Suprapubic skin (tissue), 4 donors: Measurements from ENCODE around the gene C1orf35. TPM values are rescaled to one million over a fixed set of nuclear protein-coding genes. Genes with fewer than 3 reads are reported as not detected.

Source experiments
- DNase-seq, 2 donors: peaks; one replicate each; pipeline ENCODE4 v3.0.0-alpha.2; 2019; ENCODE audit warnings: low spot score in 2 of 2
- H3K27ac ChIP-seq: fragments of 200-600 bp; sonication (generic); one replicate; pipeline ENCODE4 v1.5.1; 2019
- H3K27me3 ChIP-seq: fragments of 200-600 bp; sonication (generic); one replicate; pipeline ENCODE4 v1.5.1; 2019
- H3K36me3 ChIP-seq: fragments of 200-600 bp; sonication (generic); one replicate; pipeline ENCODE4 v1.5.1; 2019
- H3K4me1 ChIP-seq: fragments of 200-600 bp; sonication (generic); one replicate; pipeline ENCODE4 v1.5.1; 2019
- H3K4me3 ChIP-seq: fragments of 200-600 bp; sonication (generic); one replicate; pipeline ENCODE4 v1.5.1; 2019; ENCODE audit warnings: mild to moderate bottlenecking
- H3K9me3 ChIP-seq: fragments of 200-600 bp; sonication (generic); one replicate; pipeline ENCODE4 v1.5.1; 2019
- CTCF ChIP-seq, 2 donors: fragments of 200-600 bp in 1 of 2; fragments of 450-650 bp in 1 of 2; sonication (generic) in 1 of 2; IDR thresholded peaks; one replicate each; pipeline ENCODE4 v1.5.1; 2016 to 2019; ENCODE audit warnings: antibody characterized with exemption in 2 of 2, mild to moderate bottlenecking in 1 of 2, moderate library complexity in 1 of 2
- EP300 ChIP-seq: sonication (generic); formaldehyde crosslinking; IDR thresholded peaks from one replicate; pipeline ENCODE4 v1.6.1; 2017; ENCODE audit warnings: antibody characterized with exemption
- POLR2A ChIP-seq, 2 donors: fragments of 450-650 bp; IDR thresholded peaks; one replicate each; pipeline ENCODE4 v1.6.1; 2017; ENCODE audit warnings: antibody characterized with exemption in 2 of 2, mild to moderate bottlenecking in 2 of 2, moderate library complexity in 2 of 2
- POLR2AphosphoS5 ChIP-seq, 3 donors: sonication (generic); formaldehyde crosslinking; IDR thresholded peaks; one replicate each; pipeline ENCODE4 v1.6.1; 2017; ENCODE audit warnings: antibody characterized with exemption in 3 of 3
- WGBS: methylation state at CpG from one replicate; pipeline ENCODE4 v1.1.5; 2018; 5-methylcytosine and 5-hydroxymethylcytosine counted together
- total RNA-seq, 4 donors: library from RNA; depleted of rRNA; stranded (reverse); fragments of >200 nt; gene quantifications; one replicate each; pipeline ENCODE4 v1.1.0, GENCODE V29; 2016

Gene C1orf35
- total RNA-seq, 4 donors from 2014 or later, result 10.6 to 32.3 (median 17.1) TPM

- no peak for DNase-seq
- Histone ChIP-seq H3K4me1 (peaks cover 48% of the 10 kb centered on the region), H3K4me3 (no peak overlapping the region), H3K27ac (no peak overlapping the region), H3K36me3 (peaks cover 22% of the 10 kb centered on the region), H3K27me3 (no peaks in the 10 kb centered on the region), H3K9me3 (no peaks in the 10 kb centered on the region)
- TF ChIP-seq POLR2AphosphoS5 (IDR thresholded peaks at IDR 0.05), result no peak
- no peak for TF ChIP-seq POLR2A (IDR thresholded peaks at IDR 0.05)
- no peak for TF ChIP-seq EP300
- TF ChIP-seq CTCF (IDR thresholded peaks at IDR 0.05), result no peak
- WGBS, result no CpG with 5 or more reads among the region's 8 CpGs
Measured at GRCh38 chr1:228105996-228106799, 3.1 kb upstream of the C1orf35 start.

GRCh38 chr1:228105270-228105995, 2.3 kb upstream of the C1orf35 start:
- H3K4me1 ChIP-seq, result peaks cover 51% of the 10 kb centered on the region
- no peak overlapping the region for H3K27ac ChIP-seq
- H3K36me3 ChIP-seq, result peaks cover 22% of the 10 kb centered on the region
- WGBS, result 90% methylated on average over 2 of the region's 9 CpGs
- TF ChIP-seq POLR2A (IDR thresholded peaks at IDR 0.05) (no peak), POLR2AphosphoS5 (IDR thresholded peaks at IDR 0.05) (no peak), CTCF (IDR thresholded peaks at IDR 0.05) (no peak), EP300 (no peak)
- DNase-seq, result no peak
- H3K9me3 ChIP-seq, result no peaks in the 10 kb centered on the region
- H3K27me3 ChIP-seq, result no peaks in the 10 kb centered on the region
- no peak overlapping the region for H3K4me3 ChIP-seq

GRCh38 chr1:228104526-228105269, 1.6 kb upstream of the C1orf35 start:
- Histone ChIP-seq H3K27ac (no peak overlapping the region), H3K4me1 (peaks cover 44% of the 10 kb centered on the region), H3K27me3 (no peaks in the 10 kb centered on the region), H3K36me3 (peaks cover 29% of the 10 kb centered on the region), H3K4me3 (no peak overlapping the region), H3K9me3 (no peaks in the 10 kb centered on the region)
- 52% methylated on average over 6 of the region's 7 CpGs for WGBS
- no peak for DNase-seq
- TF ChIP-seq POLR2A (IDR thresholded peaks at IDR 0.05), result no peak
- TF ChIP-seq EP300, result no peak
- no peak for TF ChIP-seq CTCF (IDR thresholded peaks at IDR 0.05)
- no peak for TF ChIP-seq POLR2AphosphoS5 (IDR thresholded peaks at IDR 0.05)

GRCh38 chr1:228101994-228102790, 933 bp downstream of the C1orf35 start:
- WGBS, result no CpG with 5 or more reads among the region's 73 CpGs
- DNase-seq, result no peak
- H3K9me3 ChIP-seq, result no peaks in the 10 kb centered on the region
- peak overlapping the region; percentile 96 for H3K27ac ChIP-seq
- peaks cover 33% of the 10 kb centered on the region for H3K4me1 ChIP-seq
- H3K36me3 ChIP-seq, result peaks cover 48% of the 10 kb centered on the region
- no peaks in the 10 kb centered on the region for H3K27me3 ChIP-seq
- peak overlapping the region; percentile 96 for H3K4me3 ChIP-seq
- no peak for TF ChIP-seq CTCF (IDR thresholded peaks at IDR 0.05)
- TF ChIP-seq POLR2AphosphoS5 (IDR thresholded peaks at IDR 0.05), result no peak
- TF ChIP-seq EP300, result no peak
- no peak for TF ChIP-seq POLR2A (IDR thresholded peaks at IDR 0.05)
